ENCODE results near the gene TWIST2. TPM values are rescaled to one million over a fixed set of nuclear protein-coding genes. Genes with fewer than 3 reads are reported as not detected.

The TWIST2 gene
- total RNA-seq, 2 experiments from 2014 or later: not detected

DNA sequence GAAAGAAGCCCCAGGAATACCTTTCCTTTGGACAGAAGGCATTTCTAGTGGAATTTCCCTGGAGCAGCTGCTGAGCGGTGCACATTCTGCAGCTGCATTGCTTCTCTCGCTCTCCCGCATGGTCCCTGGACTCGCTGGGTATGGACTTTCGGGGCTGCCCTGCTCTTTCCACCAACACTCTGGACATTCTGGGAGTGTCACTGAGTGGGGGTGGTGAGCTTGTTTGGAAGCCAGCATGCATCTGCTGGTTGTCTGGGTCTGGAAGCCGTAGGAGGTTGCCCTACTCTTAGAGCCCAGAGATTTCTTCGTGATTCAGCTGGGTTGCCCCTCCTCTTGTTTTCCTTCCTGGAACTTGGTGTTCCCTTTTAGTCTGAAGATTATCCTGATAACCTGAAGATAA, 52.6 kb downstream of the TWIST2 start:
- ChIA-PET POLR2A (no interaction called here), CTCF (no interaction called here)

DNA sequence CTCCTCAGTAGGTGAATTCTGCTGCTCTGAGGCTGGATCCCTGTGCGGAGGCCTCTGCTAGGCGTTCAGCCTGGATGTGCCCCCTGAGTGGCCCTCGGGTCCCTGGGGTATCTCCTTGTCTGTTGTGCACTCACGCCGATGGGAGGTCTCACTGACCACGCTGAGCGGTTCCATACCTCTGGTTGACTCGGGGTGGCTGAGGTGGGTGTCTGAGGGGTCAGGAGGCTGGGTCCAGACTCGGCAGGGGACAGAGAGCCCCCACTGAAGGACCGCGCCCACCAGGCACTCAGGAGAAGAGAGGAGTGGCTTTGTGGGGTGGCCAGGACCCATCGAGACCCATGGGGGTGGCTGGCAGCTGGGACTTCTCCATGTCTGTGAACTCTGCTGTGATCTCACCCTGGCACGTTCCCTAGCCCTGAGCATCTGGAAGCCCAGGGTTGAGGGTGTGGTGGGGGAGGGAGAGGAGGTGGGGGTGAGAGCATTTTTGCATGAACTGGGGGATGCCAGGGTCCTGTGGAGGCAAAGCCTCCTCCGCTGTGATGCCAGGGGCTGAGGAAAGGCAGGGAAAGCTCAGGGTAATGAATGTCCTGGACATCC, 53.7 kb downstream of the TWIST2 start:
- CTCF ChIA-PET: no interaction called here
- POLR2A ChIA-PET: no interaction called here

DNA sequence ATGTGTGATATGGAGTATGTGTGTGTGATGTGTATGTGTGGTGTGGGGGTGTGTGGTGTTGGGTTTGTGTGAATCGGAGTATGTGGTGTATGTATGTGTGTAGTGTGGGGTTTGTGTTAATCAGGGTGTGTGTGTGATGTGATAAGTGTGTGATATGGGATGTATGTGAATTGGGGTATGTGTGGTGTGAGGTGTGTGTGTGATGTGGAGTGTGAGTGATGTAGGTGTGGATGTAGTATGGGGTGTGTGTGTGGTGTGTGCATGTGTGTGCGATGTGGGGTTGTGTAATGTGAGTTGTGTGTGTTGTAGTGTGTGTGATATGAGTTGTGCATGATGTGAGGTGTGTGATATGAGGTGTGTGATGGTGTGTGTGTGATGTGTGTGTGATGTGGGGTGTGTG, 54.4 kb downstream of the TWIST2 start:
- ChIA-PET CTCF (no interaction called here), POLR2A (no interaction called here)

DNA sequence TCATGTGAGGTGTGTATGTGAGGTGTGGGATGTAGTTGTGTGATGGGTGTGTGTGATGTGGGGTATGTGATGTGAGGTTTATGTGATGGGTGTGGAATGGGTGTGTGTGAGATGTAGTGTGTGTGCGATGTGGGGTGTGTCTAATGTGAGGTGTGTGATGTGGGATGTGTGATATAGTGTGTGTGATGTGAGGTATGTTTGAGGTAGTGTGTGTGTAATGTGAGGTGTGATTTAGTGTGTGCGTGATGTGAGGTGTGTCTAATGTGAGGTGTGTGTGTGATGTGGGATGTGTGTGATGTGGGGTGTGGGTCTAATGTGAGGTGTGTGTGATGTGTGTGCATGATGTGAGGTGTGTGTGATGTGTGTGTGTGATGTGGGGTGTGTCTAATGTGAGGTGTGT, 55.3 kb downstream of the TWIST2 start:
- POLR2A ChIA-PET: no interaction called here
- CTCF ChIA-PET: no interaction called here

DNA sequence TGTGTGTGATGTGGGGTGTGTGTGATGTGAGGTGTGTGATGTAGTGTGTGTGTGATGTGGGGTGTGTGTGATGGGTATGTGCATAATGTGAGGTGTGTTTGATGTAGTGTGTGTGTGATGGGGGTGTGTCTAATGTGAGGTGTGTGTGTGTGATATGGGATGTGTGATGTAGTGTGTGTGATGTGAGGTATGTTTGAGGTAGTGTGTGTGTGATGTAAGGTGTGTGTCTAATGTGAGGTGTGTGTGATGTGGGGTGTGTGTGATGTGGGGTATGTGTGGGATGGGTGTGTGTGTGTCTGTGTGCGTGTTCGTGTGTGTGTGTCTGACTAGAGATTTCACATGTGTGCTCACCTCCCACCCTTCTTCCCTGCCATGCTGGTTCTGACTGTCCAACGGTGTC, 56.3 kb downstream of the TWIST2 start:
- CTCF ChIA-PET: no interaction called here
- POLR2A ChIA-PET: no interaction called here

DNA sequence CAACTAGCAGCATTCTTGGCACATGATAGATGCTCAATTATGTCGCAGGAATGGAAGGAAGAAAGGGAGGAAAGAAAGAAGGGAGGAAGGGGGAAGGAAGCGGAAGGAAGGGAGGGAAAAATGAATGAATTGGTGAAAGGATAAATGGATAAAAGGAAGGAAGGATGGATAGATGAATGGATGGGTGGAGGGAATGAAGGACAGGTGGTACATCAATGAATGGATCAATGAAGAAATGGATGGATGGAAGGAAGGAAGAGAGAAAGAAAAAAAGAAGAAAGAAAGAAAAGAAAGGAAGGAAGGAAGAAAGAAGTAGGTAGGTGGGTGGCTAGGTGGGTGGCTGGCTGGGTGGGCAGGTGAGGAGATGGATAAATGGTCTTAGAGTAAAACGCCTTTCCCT, 56.8 kb downstream of the TWIST2 start:
- CTCF ChIA-PET: no interaction called here

DNA sequence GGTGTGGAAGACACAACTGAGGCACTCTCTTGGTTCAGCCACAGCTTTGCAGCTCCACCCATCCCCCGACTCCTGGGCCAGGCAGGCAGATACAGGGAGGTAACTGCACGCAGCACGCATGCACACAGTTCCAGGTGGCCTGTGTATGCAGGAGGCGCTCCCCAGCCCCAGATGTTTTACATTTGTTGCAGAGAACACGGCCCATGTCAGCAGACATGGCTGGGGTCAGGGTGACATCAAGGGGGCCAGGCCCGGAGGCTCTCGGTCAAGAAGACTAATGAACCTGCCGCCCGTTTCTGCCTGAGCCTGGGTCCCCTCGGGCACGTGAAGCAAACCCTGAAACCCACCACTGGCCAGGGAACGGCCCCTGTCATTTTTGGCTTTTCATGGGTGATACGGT, 57.3 kb downstream of the TWIST2 start:
- CTCF ChIA-PET: no interaction called here
- POLR2A ChIA-PET: no interaction called here

More for the DNA sequence above, 56.8 kb downstream of the TWIST2 start:
- POLR2A ChIA-PET: no interaction called here

DNA sequence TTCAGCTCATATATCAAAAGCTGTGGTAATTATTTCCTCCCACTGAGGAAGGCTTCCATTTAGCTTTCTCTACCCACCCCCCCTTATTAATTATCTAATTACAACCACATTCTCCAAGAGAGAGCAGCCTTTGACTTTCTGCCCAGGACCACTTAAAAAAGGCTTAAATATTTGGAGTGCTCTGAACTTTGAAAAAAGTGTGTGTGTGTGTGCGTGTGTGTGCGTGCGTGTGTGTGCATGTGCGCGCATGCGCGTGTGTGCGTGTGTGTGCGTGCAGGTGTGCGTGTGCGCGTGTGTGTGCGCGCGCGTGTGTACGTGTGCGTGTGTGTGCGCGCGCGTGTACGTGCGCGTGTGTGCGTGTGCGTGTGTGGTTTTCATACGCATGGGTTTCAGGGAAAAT, 57.8 kb downstream of the TWIST2 start:
- ChIA-PET POLR2A (no interaction called here), CTCF (no interaction called here)

DNA sequence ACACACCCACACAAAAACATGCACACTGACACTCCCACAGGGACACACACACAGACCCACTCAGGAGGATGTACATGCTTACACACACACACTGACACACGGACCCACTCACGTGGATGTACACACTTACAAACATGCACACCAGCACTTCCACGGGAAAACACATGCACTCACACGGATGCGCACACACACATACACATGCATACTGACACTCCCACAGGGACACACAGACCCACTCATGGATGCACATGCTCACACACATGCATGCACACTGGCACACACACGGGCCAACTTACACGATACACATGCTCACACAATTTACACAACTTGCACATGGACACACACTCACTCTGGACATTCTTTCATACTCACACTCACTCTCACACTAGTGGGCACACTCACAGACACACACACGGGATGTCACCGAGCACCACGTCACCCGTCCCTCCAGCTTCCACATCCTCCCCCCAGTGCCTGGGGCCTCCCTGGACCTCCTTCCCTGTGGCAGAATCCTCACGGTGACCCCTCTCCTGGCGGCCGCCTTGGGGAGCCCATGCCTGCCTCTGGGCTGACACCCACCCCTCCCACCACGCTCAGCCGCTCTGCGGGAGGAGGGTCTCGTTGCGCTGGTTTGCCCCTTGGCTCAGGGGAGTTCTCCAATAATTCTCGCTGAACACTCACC, 58.5 kb downstream of the TWIST2 start:
- POLR2A ChIA-PET: no interaction called here
- CTCF ChIA-PET: no interaction called here

DNA sequence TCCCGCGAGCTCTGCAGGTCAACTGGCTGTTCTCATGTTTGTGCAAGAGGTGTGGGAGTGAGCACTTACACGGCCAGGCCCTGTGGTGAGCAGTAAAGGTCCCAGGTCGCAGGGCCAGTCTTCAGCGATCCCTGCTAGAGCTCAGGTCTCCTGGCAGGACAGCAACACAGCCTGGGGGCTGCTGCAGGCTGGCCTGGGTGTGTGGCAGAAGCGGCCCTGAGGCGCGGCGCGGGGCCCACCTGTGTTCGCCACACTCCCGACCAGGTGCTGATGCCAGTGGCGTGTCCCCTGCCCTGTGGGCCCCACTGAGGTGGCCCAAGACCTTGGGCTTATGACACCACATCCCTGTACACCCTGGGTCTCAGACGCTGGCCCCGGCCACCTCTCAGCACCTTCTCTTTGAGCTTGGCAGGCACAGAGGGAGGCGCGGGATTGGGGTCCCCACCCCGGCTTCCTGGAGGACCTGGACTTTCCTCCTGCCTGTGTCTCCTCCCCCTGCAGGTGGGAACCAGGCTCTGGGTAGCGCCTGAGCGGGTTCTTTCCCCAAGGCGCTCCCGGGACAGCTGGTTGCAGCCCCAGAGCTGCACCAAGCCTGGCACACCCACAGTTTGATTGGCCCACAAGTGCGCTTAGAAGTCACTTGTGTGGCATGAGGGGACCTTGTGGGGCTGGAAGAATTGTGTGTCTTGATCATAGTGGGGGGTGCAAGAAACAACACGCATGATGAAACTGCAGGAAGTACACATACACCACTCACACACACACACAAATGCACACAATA, 59.2 kb downstream of the TWIST2 start:
- POLR2A ChIA-PET: no interaction called here
- CTCF ChIA-PET: no interaction called here

DNA sequence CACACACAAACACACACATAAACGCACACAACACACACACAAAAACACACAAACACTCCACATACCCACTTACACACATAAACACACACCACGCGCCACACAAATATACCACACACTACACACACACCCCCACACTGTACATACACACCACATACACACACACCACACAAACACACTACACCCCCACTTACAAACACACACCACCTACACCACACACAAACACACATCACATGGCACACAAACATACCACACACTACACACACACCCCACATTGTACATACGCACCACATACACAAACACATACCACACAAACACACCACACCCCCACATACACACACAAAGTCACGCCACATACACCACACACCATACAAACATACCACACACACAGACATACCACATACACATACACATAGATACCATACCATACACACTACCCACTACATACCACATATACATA, 59.9 kb downstream of the TWIST2 start:
- CTCF ChIA-PET: no interaction called here
- POLR2A ChIA-PET: no interaction called here

DNA sequence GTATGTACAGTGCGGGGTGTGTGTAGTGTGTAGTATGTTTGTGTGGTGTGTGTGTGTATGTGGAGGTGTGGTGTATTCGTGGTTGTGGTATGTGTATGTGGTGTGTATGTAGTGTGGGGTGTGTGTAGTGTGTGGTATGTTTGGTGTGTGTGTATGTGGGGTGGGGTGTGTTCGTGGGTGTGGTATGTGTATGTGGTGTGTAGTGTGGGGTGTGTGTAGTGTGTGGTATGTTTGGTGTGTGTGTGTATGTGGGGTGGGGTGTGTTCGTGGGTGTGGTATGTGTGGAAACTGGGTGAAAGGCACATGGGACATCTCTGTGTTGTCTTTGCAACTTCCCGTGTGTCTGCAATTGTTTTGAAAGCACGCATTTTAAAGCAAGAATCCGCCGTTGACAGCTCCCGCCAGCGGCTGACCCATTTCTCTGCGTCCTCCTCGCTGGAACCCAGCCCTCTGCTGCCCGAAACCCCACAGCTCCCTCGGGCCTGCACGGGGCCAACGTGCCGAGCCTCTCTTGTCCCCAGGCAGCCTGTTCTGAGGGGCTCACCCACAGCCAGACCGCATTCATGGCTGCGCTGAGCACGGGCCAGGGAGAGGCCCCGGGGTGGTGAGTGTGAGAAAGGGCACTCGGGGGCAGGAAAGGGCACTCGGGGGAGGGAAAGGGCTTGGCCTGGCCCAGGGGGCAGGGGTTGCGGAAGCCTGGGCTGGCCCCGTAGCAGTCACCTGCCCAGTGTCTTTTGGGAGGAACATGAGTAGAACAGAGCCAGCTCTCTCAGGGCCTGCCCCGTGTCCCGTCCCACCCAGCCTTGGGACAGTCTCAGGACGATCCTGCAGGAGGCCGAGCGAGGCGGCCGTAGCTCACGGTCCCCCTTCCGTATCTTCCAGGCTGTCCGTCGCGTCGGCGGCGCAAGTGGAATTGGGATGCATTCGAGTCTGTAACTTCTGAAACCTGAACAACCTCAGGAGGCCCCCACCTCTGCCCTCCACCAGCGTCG, 61.4 kb downstream of the TWIST2 start:
- POLR2A ChIA-PET: no interaction called here

DNA sequence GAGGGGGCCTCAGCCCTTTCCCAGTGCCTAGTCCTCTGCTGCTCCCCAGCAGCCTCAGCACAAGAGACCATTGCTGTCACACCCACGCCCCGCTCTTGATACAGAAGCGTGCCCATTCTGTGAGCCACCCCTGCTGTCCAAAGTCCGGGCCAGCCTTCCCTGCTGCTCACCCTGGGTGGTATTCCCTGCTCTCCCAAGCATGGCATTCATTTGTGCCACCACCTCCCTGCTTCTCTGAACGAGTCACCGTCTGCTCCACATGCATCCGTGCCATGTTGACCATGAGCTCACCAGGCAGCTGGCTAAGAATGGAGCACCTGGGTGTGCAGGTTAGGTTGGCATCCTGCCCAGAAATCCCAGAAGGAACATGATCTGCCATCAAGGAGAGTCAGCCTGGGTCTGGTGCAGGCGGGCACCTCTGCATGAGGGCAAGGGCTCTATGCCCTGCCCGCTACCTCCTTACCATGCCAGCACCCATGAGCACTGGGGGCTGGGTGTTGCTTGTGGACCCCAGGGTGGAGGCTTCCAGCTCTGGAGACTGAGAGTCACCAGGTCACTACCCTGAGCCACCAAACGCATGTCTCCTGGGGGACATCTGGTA, 63.0 kb downstream of the TWIST2 start:
- ChIA-PET POLR2A (no interaction called here), CTCF (no interaction called here)

More for the DNA sequence above, 61.4 kb downstream of the TWIST2 start:
- CTCF ChIA-PET: no interaction called here

DNA sequence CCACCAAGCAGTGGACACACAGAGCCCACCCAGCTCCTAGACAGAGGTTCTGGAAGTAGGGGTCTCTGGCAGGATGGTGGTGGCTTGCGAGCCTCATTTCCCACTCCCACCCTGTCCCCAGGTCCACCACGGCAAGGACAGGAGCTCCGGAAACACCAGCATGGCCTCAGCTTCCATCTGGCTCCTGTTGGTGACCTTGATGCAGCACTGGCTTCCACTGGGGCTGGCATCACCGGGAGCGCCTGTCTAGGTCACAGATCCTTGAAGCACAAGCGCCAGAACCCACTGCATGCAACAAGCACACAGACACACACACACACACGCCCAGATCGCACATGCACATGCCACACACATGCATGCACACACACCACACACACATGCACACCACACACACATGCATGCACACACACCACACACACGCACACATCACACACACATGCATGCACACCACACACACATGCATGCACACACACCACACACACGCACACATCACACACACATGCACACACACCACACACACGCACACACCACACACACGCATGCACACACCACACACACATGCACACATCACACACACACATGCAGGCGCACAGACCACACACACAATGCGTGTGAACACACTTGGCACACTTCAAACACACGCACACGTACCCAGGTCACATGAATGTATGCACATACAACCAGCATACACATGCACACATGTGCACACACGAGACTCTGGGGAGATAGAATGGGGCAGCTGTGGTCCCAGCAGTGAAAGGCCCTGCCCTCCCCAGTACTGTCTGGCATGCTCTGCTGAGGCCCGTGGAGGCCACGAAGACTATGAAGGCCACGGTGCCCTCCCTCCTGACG, 63.7 kb downstream of the TWIST2 start:
- ChIA-PET CTCF (no interaction called here), POLR2A (no interaction called here)

DNA sequence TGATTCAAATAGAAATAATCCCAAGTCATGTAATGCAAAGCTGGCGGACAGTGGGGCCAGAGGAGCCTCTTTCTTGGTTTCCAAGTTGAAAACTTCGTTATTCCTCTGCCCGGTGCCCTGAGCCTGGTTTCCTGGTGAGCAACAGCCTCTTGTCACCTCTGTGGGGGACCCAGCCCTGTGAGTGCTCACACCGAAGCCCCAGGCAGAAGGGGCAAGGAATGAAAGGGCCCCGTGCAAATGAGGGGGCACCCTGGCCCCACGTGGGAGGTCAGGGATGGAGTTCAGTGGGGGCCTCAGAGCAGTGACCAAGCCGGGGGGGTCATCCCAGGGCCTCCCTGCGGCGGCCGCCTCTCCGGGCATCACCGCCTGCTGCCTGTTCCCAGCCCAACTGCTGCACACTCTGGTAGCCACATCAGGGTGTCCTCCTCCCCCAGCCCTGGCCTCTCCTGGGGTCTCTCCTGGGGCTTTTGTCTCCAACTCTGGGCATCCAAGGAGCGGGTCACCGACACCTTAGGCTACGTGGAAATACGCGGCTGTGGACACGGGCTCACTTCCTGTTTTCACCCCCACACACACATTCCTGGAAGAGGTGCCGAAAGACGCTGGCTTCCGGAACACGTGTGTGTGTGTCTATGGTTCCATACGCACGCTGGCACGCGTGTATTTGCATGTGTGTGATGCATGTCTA, 64.5 kb downstream of the TWIST2 start:
- CTCF ChIA-PET: no interaction called here

DNA sequence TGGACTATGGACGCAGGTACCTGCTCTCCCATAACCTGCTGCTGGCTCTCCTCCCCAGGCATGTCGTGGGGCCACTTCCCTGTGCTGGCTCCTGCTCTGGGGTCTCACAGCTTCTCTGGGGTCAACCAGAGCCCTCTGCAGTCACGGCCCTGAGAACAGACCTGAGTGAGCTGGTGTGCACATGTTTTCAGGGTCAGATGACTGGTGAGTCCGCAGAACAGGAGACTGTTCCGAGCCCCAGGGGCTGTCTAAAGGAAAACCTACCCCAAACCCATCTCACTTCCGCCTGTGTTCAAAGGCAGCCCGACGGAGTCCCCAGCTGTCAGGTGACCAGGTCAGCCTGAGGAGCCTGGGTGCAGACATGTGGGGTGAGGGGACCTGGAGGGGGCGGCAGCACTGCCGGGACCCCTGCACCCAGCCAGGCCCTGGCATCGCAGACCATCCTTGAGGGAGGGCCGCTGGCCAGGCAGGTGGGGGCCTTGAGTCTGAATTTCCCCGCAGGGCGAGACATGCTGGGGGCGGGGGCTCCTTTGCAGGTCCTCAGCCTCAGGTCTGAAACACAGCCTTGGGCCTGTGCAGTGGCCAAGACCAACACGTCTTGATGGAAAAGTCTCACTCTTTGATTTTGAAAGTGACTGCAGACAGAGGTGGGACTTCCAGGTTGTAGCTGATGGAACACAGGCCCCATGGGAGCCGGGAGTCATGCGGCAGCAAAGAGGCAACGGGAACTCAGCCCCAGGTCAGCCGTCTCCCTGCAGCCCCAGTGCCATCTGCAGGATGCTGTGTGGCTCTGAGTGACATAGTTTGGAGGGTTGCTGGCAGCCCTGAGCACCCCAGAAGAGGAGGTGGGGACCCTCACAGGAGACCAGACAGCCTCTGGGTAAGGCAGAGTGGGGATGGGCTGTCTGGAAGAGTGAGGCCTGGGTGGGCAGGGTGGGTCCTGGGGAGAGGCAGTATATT, 65.3 kb downstream of the TWIST2 start:
- CTCF ChIA-PET: no interaction called here
- POLR2A ChIA-PET: no interaction called here

More for the DNA sequence above, 64.5 kb downstream of the TWIST2 start:
- POLR2A ChIA-PET: no interaction called here

DNA sequence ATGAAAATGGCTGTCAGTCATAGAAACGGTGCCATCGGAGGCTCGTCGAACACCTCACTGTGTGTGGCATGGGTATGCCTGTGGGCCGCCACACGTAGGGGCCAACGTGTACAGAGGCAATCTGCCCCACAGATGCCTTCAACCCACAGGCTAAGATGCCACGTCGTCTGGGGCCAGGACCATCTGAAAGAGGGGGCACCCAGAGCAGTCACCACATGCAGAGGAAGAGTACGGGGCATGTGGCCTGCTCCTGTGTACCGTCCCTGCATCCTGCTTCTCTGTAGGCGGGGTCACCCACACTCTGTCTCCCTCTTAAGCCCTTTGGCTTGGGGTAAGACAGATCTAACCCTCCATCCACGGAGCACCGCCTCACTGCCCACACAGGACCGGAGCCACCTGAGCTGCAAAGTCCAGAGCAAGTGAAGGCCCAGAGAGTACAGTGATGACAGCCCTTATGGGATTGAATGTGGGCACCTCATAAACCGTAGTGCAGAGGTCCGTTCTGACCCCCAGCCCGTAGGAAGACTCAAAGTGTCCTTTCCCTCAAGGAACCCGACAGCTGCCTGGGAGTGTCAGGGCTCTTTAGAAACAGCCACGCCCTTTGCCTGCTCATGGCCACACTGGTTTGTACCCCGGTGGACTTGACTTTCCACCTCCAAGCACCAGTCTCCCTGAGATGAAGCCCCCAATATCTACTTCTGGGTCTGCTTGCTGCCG, 66.2 kb downstream of the TWIST2 start:
- CTCF ChIA-PET: no interaction called here
- POLR2A ChIA-PET: no interaction called here

All from activated CD8-positive, alpha-beta memory T cell treated with anti-CD3 and anti-CD28 coated beads for 36 hours (primary cell).